HG02798 (cell line): ENCODE measurements around the gene RAB40A.
"Not testable (repeated sequence)": the region's sequence is repeated elsewhere in the genome, so short reads cannot be mapped to it uniquely, and the experiment has no call there.

ENCODE experiments used
- ATAC-seq: cut with Tn5 transposase; IDR thresholded peaks from one replicate; pipeline ENCODE4 v1.9.1; 2021; ENCODE audit warnings: mild to moderate bottlenecking; ENCODE audit not compliant: unreplicated experiment, poor library complexity

Gene RAB40A

GRCh38 chrX:103524747-103525146, 5.5 kb upstream of the RAB40A start:
- no peak for ATAC-seq

- no peak for ATAC-seq
These were observed 4.3 kb upstream of the RAB40A start for GRCh38 chrX:103523605-103524004.

GRCh38 chrX:103520386-103520785, 1.1 kb upstream of the RAB40A start:
- ATAC-seq = no peak

GRCh38 chrX:103518571-103518970, 718 bp downstream of the RAB40A start:
- ATAC-seq = no peak

- ATAC-seq = no peak
These were observed 2.0 kb downstream of the RAB40A start for GRCh38 chrX:103517246-103517645.

GRCh38 chrX:103513476-103514108, 5.7 kb downstream of the RAB40A start:
- ATAC-seq = no peak

GRCh38 chrX:103513067-103513466, 6.2 kb downstream of the RAB40A start:
- ATAC-seq = no peak

- ATAC-seq = no peak
These were observed 9.3 kb downstream of the RAB40A start for GRCh38 chrX:103510031-103510430.

GRCh38 chrX:103503853-103504207, 15.5 kb downstream of the RAB40A start:
- no peak for ATAC-seq

GRCh38 chrX:103503163-103503852, 16.0 kb downstream of the RAB40A start:
- ATAC-seq = no peak

- ATAC-seq = no peak
These were observed 20.5 kb downstream of the RAB40A start for GRCh38 chrX:103498786-103499185.

GRCh38 chrX:103495786-103496185, 23.5 kb downstream of the RAB40A start:
- no peak for ATAC-seq

GRCh38 chrX:103493578-103493977, 25.7 kb downstream of the RAB40A start:
- ATAC-seq = not testable (repeated sequence)

GRCh38 chrX:103489733-103490132, 29.6 kb downstream of the RAB40A start:
- peak; percentile 43 for ATAC-seq

GRCh38 chrX:103488794-103489193, 30.5 kb downstream of the RAB40A start:
- ATAC-seq = no peak

- ATAC-seq = no peak
These were observed 31.0 kb downstream of the RAB40A start for GRCh38 chrX:103488332-103488731.

GRCh38 chrX:103483720-103484119, 35.6 kb downstream of the RAB40A start:
- no peak for ATAC-seq

- no peak for ATAC-seq
These were observed 38.8 kb downstream of the RAB40A start for GRCh38 chrX:103480526-103480925.

- no peak for ATAC-seq
These were observed 41.8 kb downstream of the RAB40A start for GRCh38 chrX:103477496-103477895.

- no peak for ATAC-seq
These were observed 43.9 kb downstream of the RAB40A start for GRCh38 chrX:103475381-103475780.

GRCh38 chrX:103469977-103470376, 49.3 kb downstream of the RAB40A start:
- ATAC-seq = not testable (repeated sequence)

GRCh38 chrX:103467887-103468286, 51.4 kb downstream of the RAB40A start:
- no peak for ATAC-seq
